Stimulated activated CD4-positive, alpha-beta T cell treated with anti-CD3 and anti-CD28 coated beads, TNF-alpha, amount 100 ng/mL, for 4 hours (primary cell): ENCODE results near the gene EFNA4.

Experiments used
- DNase-seq, 3 experiments: peaks; one replicate each; pipeline ENCODE4 v3.0.0-alpha.2; 2020; ENCODE audit warnings: low read depth in 3 of 3

Gene EFNA4

GRCh38 chr1:155072531-155073289, 9.2 kb downstream of the EFNA4 start:
- no peak for DNase-seq

GRCh38 chr1:155073377-155074242, 10.1 kb downstream of the EFNA4 start:
- DNase-seq, result no peak

GRCh38 chr1:155075535-155075934, 12.0 kb downstream of the EFNA4 start:
- no peak for DNase-seq

DNA sequence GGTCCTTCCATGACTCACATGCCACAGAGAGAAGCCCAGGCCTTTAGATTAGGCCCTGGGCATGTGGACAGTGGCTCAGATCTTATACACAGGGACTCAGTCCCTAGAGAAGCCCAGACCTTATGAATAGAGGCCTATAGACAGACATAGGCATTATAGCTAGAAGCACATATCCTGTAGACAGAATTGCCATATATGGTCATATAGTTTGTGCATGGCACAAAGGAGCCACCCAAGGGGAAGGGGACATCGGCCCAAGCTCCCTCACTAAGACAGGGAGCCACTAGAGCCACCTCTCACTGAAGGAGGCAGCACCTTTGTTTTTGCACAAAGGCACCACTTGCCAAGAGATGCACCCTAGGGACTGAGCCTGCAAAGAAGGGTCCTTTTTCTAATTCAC, 12.8 kb downstream of the EFNA4 start:
- no peak for DNase-seq

DNA sequence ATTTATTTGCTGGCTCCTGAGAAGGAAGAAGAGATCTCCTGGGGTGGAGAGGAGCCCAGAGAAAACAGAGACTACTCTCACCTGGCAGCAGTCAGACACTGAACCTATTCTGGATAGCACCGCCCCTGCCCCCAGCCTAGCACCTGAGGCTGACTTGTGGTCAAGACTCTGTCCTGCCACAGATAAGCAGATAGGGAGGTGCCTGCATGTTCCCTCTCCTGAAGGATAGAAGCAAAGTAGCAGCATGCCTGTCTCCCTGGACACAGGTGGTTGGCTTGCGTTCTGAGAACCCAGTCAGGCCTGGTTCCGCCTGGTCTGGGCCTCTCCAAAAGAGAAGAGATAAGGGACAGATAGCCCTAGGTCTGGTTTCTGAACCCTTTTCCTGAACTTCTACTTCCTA, 13.8 kb downstream of the EFNA4 start:
- DNase-seq, result no peak

GRCh38 chr1:155077758-155078445, 14.4 kb downstream of the EFNA4 start:
- no peak for DNase-seq

- peak in 2 of 3 experiments; percentile 49 for DNase-seq
Measured at GRCh38 chr1:155078469-155079209, 15.1 kb downstream of the EFNA4 start, which contains the start of gene EFNA3. Gene EFNA3, plus strand, starts transcription at chr1:155078837. Its CDS starts 105 bp downstream, at chr1:155078942.

GRCh38 chr1:155079210-155079486, 15.6 kb downstream of the EFNA4 start:
- no peak for DNase-seq

DNA sequence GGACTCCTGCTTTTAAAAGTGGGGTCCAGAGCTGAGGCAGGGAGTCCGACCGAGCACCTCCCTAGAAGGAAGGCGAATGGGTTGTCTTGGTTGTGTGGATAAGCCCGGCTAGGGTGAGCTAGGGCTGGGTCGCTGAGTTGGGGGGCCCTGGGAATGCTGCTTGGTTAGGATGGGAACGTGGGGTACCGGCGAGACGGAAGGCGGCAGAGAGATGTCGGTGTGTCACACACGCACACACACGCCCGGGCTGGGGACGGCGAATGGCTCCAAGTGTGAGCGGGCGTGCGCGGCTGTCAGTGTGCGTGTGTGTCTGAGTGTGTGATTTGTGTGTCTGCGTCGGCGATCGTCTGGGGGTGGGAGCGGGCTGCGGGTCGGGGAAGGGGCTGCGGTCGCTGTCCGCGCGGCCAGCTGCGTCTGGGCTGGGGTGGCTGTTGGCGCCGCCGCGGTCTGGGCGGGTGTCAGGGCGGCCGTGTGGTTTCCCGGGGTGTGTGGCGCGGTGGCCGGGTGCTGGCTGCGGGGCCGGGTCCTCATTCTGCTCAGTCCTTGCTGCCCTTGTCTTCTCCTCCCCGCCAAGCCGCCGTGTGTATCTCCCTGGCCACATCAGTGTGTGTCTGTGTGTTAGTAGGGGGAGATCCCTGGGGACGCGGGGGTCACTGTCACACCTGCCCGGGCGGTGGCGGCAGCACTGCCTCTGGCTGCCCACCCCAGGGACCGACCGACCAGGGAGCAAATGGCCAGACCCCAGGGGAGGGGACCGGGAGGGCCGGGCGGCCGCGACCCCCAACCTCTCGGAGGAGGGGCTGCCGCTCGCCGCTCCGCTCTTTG, 16.2 kb downstream of the EFNA4 start:
- no peak for DNase-seq

DNA sequence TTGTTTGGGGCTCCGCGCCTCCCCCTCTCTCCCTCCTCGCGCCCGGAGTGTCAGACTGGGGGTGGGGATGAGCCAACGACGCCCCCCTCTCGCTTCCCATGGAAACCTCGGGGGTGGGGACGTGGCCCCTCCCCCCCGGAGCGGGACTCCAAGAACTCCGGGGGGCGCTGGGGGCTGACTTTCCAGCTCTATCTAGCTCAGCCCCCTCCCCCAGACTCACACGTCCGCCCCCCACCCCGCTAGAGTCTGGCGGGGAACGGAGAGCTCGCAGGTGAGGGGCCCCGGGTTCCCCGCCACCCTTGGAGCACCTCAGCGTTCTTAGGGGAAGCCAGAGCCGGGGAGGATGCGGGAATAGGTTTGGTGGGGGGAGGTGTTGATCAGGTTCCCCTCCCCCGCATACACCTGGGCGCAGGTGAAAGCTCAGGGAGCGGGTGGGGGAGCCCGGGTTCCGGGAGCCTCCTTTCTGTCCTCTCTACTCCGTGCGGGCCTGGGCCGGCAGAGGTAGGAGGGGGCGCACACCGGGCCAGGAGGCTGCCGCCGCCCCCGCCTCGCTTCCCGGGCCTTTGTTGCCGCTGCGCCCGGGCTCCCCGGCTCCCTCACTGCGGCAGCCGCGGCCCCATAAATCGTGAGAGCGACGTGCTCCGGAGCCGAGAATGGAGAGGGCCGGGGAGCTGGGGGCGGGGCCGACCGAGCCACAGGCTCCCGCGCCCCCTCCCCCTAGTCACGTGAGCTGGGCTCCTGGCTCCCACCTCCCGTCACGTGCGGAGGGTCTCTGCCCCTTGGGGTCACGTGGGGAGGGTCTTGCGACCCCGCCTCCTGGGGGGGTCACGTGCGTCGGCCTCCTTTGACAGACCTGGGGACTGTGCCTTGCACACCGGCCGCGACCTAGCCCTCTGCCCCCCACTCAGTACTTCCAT, 17.0 kb downstream of the EFNA4 start:
- DNase-seq, result no peak

DNA sequence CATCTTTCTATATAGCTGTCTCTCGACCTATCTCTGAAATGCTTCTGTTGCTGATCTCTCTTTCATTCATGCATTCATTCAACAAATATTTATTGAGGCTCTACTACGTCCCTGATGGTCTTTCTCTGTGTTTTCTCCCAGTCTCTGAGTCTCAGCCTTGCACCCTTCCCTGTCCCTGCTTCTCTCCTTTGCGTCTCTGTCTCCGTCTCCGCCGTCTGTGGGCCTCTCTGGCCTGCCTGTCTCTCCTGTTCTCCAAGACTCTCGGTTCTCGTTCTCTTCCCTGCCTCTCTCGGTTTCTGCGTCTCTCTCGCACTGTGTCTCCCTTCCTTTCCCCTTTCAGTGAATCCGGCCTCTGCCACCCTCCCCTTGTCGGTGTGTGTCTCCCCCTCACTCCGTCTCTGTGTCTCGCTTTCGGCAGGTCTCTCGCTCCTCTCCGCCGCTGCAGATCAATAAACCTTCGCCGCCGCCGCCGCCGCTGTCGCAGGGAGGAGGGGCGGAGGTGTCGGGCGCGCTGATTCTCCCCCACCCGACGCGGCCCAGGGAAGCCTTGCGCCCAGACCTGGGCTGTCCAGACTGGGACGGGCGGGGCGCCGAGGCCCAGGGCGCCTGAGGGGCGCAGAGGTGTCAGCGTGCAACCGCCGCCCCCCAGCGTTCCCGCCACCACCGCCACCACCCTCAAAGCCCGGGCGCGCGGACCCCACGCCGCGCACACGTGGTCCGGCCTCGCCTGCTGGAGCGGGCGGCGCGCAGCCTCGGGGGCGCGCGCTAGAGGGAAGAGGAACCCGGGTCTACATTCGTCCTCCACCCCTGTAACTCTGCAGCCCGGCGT, 18.1 kb downstream of the EFNA4 start:
- no peak for DNase-seq

DNA sequence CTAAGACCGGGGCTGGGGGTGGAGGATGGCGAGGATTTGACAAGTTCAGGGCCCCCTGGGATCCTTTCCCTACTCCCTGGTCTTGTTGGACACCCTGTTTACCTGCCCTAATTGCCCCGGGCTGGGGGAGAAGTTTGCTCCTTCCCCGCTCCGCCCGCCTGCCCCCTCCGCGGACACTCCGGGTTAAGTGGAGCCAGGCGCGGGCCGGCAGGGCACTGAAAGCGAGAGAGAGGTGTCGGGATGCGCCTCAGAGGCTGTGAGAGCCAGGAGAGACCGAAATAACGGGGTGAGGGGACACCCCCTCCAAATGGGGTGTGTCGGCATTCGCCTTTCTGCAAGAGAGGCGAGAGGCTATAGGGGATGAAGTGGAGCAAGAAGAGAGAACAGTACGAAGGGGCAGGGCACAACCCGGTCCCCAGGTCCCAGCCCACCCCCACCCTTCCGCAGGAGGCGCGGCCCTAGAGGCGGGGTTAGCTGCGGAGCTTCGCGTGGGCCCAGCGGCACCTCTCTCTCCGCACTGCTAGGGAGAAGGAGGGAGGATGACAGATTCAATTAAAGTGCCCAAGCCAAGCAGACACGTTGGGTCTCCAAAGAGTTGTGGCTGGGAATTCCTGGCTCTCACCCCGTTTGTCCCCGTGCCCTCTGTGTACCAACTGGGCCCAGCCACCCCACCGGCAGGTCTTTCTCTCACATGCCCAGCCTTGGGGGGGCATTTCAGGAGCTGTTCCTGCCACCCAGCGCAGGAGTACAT, 18.9 kb downstream of the EFNA4 start:
- no peak for DNase-seq

DNA sequence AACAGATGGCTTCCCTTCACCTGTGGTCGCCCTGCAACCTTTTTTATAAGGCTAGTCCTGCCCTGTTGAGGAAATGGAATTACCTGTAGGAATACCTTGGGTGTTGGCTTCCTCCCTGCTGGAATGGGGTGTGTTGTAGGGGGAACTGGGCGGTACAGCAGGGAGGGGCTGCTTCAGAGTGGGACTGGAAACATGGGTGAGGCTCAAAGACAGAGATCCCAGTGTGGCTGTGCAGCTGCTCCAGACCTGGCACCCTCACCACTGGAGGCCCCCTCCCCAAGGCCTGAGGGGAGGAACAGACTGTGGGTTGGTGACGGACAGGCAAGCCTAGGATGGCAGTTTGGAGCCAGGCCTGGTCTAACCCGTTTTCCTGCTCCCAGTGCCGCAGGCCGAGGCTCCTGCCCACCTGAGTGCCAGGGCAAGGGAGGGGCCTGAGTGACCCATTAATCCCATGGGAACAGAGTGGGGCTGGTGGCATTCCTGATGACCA, 19.6 kb downstream of the EFNA4 start:
- no peak for DNase-seq

DNA sequence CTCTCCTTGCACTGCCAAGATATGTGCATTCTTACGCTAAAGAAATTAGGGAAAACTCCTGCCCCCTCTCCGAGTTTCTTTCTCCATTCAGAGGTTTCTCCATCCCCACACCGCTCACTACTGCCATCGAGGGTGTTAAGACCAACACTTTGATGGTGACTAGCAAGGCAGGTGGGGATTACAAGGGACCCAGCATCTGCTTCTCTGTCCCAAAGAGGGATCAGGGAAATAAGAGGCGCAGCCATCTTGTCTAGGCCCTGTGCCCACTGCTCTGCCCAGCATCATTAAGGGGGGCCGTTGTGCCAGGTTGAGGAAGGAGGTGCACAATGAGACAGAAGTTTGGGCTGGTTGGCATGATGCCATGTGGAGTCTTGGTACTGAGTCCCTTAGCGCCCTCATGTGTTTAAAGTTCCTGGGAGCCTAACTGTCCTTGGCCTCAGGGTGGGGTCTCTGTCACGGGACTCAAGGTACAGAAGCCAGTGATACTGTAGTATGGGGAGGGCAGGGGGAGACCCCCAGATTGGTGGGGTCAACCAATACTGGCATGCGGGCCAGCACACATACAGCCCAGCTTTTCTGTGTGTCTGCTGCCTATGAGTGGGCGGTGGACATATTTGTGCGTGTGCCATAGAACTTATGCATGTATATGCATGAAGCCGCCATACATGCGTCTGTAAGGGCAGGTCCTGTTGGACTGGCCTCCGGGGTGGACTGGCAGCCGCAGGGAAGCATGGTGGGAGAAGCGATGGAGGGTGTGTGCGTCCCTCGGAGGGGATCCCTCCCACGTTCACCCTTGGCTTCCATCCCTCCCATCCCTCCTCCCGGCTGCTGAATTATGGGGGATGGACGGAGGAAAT, 20.6 kb downstream of the EFNA4 start:
- DNase-seq, result no peak

- peak; percentile 82 to 89 (median 84) for DNase-seq
Measured at GRCh38 chr1:155084722-155085503, 21.4 kb downstream of the EFNA4 start.

DNA sequence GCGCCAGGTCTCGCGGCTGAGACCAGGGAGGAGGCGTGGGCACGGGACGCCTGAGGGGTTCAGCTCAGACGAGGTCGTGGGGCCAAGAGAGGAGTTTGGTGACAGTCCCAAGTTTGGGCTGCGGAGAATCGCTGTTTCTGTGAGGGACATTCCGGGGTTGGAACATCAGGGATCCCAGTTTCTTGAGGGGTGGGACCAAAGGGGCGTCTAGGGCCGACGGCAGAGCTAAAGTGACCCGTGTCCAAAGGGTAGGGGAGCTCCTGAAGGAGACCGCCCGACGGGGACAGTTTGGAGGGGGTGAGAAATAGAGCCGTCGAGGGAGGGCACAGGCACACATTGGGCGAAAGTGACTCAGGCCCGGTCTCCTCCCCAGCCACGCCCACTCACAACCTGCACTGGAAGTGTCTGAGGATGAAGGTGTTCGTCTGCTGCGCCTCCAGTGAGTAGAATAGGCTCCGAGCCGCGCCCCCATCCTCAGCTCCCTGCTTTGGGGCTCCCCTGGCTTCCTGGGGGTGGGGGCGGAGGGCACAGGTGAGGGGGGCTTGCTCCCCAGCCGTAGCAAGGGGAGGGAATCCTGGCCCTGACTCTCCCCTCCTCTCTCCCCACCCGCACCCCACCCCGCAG, 22.1 kb downstream of the EFNA4 start:
- peak; percentile 62 to 79 (median 77) for DNase-seq
